HEK293T (cell line): Measurements from ENCODE around the gene RNF181.
"Not testable (repeated sequence)": the region's sequence is repeated elsewhere in the genome, so short reads cannot be mapped to it uniquely, and the experiment has no call there.

Experiments
- FOXA1 ChIP-seq: fragments of 450-650 bp; IDR thresholded peaks from 2 replicates; pipeline ENCODE4 v1.6.1; 2016; ENCODE audit warnings: mild to moderate bottlenecking
- TF ChIP-seq, protein P1 (sequence below): fragments of 450-650 bp; IDR thresholded peaks from 2 replicates; pipeline ENCODE4 v1.6.1; 2016

DNA sequence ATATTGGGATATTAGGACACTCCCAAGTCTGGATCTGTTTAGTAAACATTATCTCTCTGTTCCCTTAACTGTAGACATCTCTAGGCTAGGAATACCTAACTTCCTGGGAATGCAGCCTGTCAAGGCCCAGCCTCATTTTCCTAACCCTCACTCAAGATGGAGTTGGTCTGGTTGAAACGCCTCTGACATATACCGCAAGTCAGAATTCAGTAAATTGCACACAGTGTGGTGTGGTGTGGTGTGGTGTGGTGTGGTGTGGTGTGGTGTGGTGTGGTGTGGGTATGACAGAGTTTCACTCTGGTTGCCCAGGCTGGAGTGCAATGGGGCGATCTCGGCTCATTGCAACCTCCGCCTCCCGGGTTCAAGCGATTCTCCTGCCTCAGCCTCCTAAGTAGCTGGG lies 19.2 kb downstream of the RNF181 start:
- TF ChIP-seq, protein P1, sequence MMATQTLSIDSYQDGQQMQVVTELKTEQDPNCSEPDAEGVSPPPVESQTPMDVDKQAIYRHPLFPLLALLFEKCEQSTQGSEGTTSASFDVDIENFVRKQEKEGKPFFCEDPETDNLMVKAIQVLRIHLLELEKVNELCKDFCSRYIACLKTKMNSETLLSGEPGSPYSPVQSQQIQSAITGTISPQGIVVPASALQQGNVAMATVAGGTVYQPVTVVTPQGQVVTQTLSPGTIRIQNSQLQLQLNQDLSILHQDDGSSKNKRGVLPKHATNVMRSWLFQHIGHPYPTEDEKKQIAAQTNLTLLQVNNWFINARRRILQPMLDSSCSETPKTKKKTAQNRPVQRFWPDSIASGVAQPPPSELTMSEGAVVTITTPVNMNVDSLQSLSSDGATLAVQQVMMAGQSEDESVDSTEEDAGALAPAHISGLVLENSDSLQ, result not testable (repeated sequence)
- not testable (repeated sequence) for TF ChIP-seq FOXA1
